ENCODE results near the gene TNFRSF6B.

GRCh38 chr20:63678071-63678470 lies 18.4 kb upstream of the TNFRSF6B start:
- TF ChIP-seq POLR2A (IDR thresholded peaks at IDR 0.05) (no peak), CTCF (IDR thresholded peaks at IDR 0.05) (no peak)
